HEK293 (cell line): ENCODE results near the gene NCKAP1.

ENCODE experiments used
- CTCF ChIA-PET: fragments of 350-600 bp; formaldehyde crosslinking; extraction: SDS; loops from one replicate; lab custom pipeline; 2021; ENCODE audit warnings: antibody characterized with exemption; lab: Yijun Ruan, JAX
- POLR2A ChIA-PET: fragments of 300-600 bp; formaldehyde crosslinking; extraction: SDS; loops from one replicate; lab custom pipeline; 2020; ENCODE audit warnings: antibody characterized with exemption, inconsistent platforms; lab: Yijun Ruan, JAX
- H3K27ac ChIP-seq: fragments of 200-500 bp; sonication (Bioruptor generic); 2 replicates; pipeline ENCODE4 v1.5.1; 2014; ENCODE audit warnings: low read depth, low read length, control low read depth, inconsistent platforms; ENCODE audit errors: extremely low read depth
- H3K36me3 ChIP-seq, 2 experiments: fragments of 200-500 bp in 1 of 2; sonication (Bioruptor generic) in 1 of 2; 1 replicate in 1 of 2; 2 replicates in 1 of 2; pipeline ENCODE4 v1.5.1; 2014 to 2017; ENCODE audit warnings: inconsistent platforms in 2 of 2, low read length in 2 of 2; ENCODE audit not compliant: control insufficient read depth in 2 of 2, insufficient read depth in 1 of 2
- H3K4me1 ChIP-seq: fragments of 200-500 bp; sonication (Bioruptor generic); 2 replicates; pipeline ENCODE4 v1.5.1; 2014; ENCODE audit warnings: mild to moderate bottlenecking, low read length, inconsistent platforms; ENCODE audit not compliant: control insufficient read depth, insufficient read depth
- H3K4me3 ChIP-seq: 2 replicates; pipeline ENCODE4 v1.5.1; 2011; ENCODE audit warnings: low read depth, mild to moderate bottlenecking, control low read depth, low read length, moderate library complexity
- H3K9me3 ChIP-seq: fragments of 200-500 bp; sonication (Bioruptor generic); 2 replicates; pipeline ENCODE4 v1.5.1; 2014; ENCODE audit warnings: low read depth, low read length, inconsistent platforms; ENCODE audit not compliant: control insufficient read depth, insufficient read depth
- BCL11B ChIP-seq: fragments of 450-650 bp; formaldehyde crosslinking; IDR thresholded peaks from 2 replicates; pipeline ENCODE4 v1.5.1; 2016; ENCODE audit warnings: low read depth, missing biosample characterization, missing genetic modification characterization
- IKZF3 ChIP-seq: fragments of 450-650 bp; IDR thresholded peaks from 2 replicates; pipeline ENCODE4 v1.5.0; 2018; ENCODE audit warnings: missing biosample characterization, mild to moderate bottlenecking, missing genetic modification characterization, moderate library complexity
- OSR2 ChIP-seq: fragments of 450-650 bp; formaldehyde crosslinking; IDR thresholded peaks from 2 replicates; pipeline ENCODE4 v1.5.1; 2016; ENCODE audit warnings: missing biosample characterization, missing genetic modification characterization
- PRDM1 ChIP-seq: fragments of 450-650 bp; formaldehyde crosslinking; IDR thresholded peaks from 2 replicates; pipeline ENCODE4; 2016; ENCODE audit warnings: missing biosample characterization, missing genetic modification characterization
- PRDM4 ChIP-seq: fragments of 450-650 bp; formaldehyde crosslinking; IDR thresholded peaks from 2 replicates; pipeline ENCODE4 v1.5.1; 2017; ENCODE audit warnings: missing biosample characterization, missing genetic modification characterization
- ZBTB21 ChIP-seq: fragments of 450-650 bp; formaldehyde crosslinking; IDR thresholded peaks from 2 replicates; pipeline ENCODE4 v1.5.1; 2017; ENCODE audit warnings: missing biosample characterization, missing genetic modification characterization
- ZFP3 ChIP-seq: fragments of 450-650 bp; formaldehyde crosslinking; IDR thresholded peaks from 2 replicates; pipeline ENCODE4 v1.5.1; 2016; ENCODE audit warnings: low read depth, missing biosample characterization, missing genetic modification characterization
- ZFP69B ChIP-seq: fragments of 450-650 bp; formaldehyde crosslinking; IDR thresholded peaks from 2 replicates; pipeline ENCODE4 v1.5.1; 2016; ENCODE audit warnings: missing biosample characterization, missing genetic modification characterization
- ZNF157 ChIP-seq: fragments of 450-650 bp; formaldehyde crosslinking; IDR thresholded peaks from 2 replicates; pipeline ENCODE4 v1.5.1; 2016; ENCODE audit warnings: missing biosample characterization, missing genetic modification characterization
- ZNF174 ChIP-seq: fragments of 450-650 bp; formaldehyde crosslinking; IDR thresholded peaks from 2 replicates; pipeline ENCODE4 v1.5.0; 2017; ENCODE audit warnings: missing biosample characterization, mild to moderate bottlenecking, missing genetic modification characterization
- ZNF366 ChIP-seq: fragments of 450-650 bp; formaldehyde crosslinking; conservative IDR thresholded peaks from 2 replicates; pipeline ENCODE4 v1.5.1; 2016; ENCODE audit warnings: missing biosample characterization, missing genetic modification characterization
- ZNF391 ChIP-seq: fragments of 450-650 bp; formaldehyde crosslinking; IDR thresholded peaks from 2 replicates; pipeline ENCODE4 v1.5.1; 2016; ENCODE audit warnings: low read depth, missing biosample characterization, missing genetic modification characterization, borderline replicate concordance
- ZNF514 ChIP-seq: fragments of 450-650 bp; formaldehyde crosslinking; IDR thresholded peaks from 2 replicates; pipeline ENCODE4 v1.5.1; 2016; ENCODE audit warnings: missing biosample characterization, missing genetic modification characterization
- ZNF530 ChIP-seq: fragments of 450-650 bp; formaldehyde crosslinking; IDR thresholded peaks from 2 replicates; pipeline ENCODE4 v1.5.1; 2016; ENCODE audit warnings: low read depth, missing biosample characterization, missing genetic modification characterization
- ZNF560 ChIP-seq: fragments of 450-650 bp; formaldehyde crosslinking; IDR thresholded peaks from 2 replicates; pipeline ENCODE4 v1.5.1; 2017; ENCODE audit warnings: missing biosample characterization, missing genetic modification characterization, borderline replicate concordance
- TF ChIP-seq, protein P1 (sequence below): fragments of 450-650 bp; formaldehyde crosslinking; IDR thresholded peaks from 2 replicates; pipeline ENCODE4 v1.5.1; 2016; ENCODE audit warnings: missing biosample characterization, missing genetic modification characterization
- TF ChIP-seq, protein P2 (sequence below): fragments of 450-650 bp; IDR thresholded peaks from 2 replicates; pipeline ENCODE4 v1.5.1; 2018; ENCODE audit warnings: missing biosample characterization, mild to moderate bottlenecking, missing genetic modification characterization
- TF ChIP-seq, protein P3 (sequence below): fragments of 450-650 bp; formaldehyde crosslinking; IDR thresholded peaks from 2 replicates; pipeline ENCODE4 v1.5.1; 2016; ENCODE audit warnings: missing biosample characterization, missing genetic modification characterization
- TF ChIP-seq, protein P4 (sequence below): fragments of 450-650 bp; formaldehyde crosslinking; IDR thresholded peaks from 2 replicates; pipeline ENCODE4; 2016; ENCODE audit warnings: missing biosample characterization, missing genetic modification characterization

Gene NCKAP1

GRCh38 chr2:182912518-182912915 lies 125.7 kb downstream of the NCKAP1 start:
- H3K9me3 ChIP-seq: no peaks in the 10 kb centered on the region
- H3K27ac ChIP-seq: no peak overlapping the region
- ChIA-PET POLR2A (no interaction called here), CTCF (interaction anchor here (0.8 to 1.6 kb wide), 5 partner anchors 14 to 149 kb away, joined by 4 to 8 read pairs (median 4); no protein-coding TSS in a partner anchor)
- TF ChIP-seq ZNF366 (peak; percentile 82), BCL11B (tag by site-specific recombination) (no peak)
- H3K4me3 ChIP-seq: no peak overlapping the region
- H3K36me3 ChIP-seq: peaks cover 0 to 34% of the 10 kb centered on the region in 2 experiments; a peak in 1 of 3 replicates
- H3K4me1 ChIP-seq: peaks cover 10% of the 10 kb centered on the region

DNA sequence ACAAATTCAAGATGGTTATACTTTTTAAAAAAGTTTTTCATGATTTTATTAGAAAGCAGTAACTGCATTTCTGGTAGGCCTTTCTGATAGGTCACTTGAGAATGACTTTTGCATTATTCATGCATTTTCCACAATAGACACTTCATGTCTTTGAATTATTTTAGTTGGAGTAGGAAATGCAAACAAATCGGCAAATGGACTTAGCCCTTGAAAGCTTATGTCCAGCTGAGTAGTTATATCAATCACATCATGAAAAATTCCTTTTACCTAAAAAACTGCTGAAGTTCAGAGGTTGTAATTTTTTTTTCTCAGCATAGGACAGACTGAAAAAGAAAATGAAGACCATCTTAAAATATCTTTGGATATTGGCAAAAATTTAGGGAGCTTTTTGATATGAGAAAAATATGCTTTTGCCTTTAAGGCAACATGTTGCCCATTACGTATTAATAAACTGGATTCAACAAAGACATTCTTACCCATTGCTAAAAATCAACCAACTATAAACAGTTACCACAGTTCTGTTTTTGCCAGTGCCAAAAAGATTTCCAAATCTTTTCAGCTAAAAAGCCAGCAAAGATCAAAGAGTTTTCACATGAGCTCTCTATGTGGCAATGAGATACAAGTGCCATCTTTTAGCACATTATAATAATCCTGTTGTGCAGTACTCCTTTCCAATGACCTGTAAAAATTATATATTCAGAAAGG lies 126.3 kb downstream of the NCKAP1 start:
- CTCF ChIA-PET: interaction anchor here (0.8 to 1.6 kb wide), 5 partner anchors 13 to 149 kb away, joined by 4 to 8 read pairs (median 4); no protein-coding TSS in a partner anchor
- POLR2A ChIA-PET: interaction anchor here (0.6 kb wide), 1 partner anchor 10 kb away, joined by 3 read pairs; no protein-coding TSS in a partner anchor
- no peak overlapping the region for H3K4me3 ChIP-seq
- no peak for TF ChIP-seq ZNF157 (tag by site-specific recombination)
- no peak for TF ChIP-seq ZNF560 (tag by site-specific recombination)
- no peak for TF ChIP-seq ZFP3 (tag by site-specific recombination)
- no peak for TF ChIP-seq PRDM1
- no peak for TF ChIP-seq ZBTB21 (tag by site-specific recombination)
- TF ChIP-seq, protein P1, sequence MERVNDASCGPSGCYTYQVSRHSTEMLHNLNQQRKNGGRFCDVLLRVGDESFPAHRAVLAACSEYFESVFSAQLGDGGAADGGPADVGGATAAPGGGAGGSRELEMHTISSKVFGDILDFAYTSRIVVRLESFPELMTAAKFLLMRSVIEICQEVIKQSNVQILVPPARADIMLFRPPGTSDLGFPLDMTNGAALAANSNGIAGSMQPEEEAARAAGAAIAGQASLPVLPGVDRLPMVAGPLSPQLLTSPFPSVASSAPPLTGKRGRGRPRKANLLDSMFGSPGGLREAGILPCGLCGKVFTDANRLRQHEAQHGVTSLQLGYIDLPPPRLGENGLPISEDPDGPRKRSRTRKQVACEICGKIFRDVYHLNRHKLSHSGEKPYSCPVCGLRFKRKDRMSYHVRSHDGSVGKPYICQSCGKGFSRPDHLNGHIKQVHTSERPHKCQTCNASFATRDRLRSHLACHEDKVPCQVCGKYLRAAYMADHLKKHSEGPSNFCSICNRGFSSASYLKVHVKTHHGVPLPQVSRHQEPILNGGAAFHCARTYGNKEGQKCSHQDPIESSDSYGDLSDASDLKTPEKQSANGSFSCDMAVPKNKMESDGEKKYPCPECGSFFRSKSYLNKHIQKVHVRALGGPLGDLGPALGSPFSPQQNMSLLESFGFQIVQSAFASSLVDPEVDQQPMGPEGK (tag by site-specific recombination): no peak
- no peak for TF ChIP-seq ZNF530 (tag by site-specific recombination)
- TF ChIP-seq ZNF514 (tag by site-specific recombination): no peak
- TF ChIP-seq, protein P2, sequence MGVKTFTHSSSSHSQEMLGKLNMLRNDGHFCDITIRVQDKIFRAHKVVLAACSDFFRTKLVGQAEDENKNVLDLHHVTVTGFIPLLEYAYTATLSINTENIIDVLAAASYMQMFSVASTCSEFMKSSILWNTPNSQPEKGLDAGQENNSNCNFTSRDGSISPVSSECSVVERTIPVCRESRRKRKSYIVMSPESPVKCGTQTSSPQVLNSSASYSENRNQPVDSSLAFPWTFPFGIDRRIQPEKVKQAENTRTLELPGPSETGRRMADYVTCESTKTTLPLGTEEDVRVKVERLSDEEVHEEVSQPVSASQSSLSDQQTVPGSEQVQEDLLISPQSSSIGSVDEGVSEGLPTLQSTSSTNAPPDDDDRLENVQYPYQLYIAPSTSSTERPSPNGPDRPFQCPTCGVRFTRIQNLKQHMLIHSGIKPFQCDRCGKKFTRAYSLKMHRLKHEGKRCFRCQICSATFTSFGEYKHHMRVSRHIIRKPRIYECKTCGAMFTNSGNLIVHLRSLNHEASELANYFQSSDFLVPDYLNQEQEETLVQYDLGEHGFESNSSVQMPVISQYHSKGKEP (tag by site-specific recombination): no peak
- TF ChIP-seq OSR2: no peak
- TF ChIP-seq IKZF3 (tag by site-specific recombination): no peak
- TF ChIP-seq, protein P3, sequence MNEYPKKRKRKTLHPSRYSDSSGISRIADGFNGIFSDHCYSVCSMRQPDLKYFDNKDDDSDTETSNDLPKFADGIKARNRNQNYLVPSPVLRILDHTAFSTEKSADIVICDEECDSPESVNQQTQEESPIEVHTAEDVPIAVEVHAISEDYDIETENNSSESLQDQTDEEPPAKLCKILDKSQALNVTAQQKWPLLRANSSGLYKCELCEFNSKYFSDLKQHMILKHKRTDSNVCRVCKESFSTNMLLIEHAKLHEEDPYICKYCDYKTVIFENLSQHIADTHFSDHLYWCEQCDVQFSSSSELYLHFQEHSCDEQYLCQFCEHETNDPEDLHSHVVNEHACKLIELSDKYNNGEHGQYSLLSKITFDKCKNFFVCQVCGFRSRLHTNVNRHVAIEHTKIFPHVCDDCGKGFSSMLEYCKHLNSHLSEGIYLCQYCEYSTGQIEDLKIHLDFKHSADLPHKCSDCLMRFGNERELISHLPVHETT (tag by site-specific recombination): no peak
- TF ChIP-seq, protein P4, sequence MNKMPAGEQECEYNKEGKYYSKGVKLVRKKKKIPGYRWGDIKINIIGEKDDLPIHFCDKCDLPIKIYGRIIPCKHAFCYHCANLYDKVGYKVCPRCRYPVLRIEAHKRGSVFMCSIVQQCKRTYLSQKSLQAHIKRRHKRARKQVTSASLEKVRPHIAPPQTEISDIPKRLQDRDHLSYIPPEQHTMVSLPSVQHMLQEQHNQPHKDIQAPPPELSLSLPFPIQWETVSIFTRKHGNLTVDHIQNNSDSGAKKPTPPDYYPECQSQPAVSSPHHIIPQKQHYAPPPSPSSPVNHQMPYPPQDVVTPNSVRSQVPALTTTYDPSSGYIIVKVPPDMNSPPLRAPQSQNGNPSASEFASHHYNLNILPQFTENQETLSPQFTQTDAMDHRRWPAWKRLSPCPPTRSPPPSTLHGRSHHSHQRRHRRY (tag by site-specific recombination): no peak
- no peak for TF ChIP-seq ZNF391 (tag by site-specific recombination)
- no peak for TF ChIP-seq ZFP69B
- no peak for TF ChIP-seq PRDM4 (tag by site-specific recombination)
- TF ChIP-seq ZNF174: no peak
- peaks cover 0 to 34% of the 10 kb centered on the region in 2 experiments; a peak in 1 of 3 replicates for H3K36me3 ChIP-seq
- peaks cover 10% of the 10 kb centered on the region for H3K4me1 ChIP-seq
- H3K27ac ChIP-seq: no peak overlapping the region
- no peaks in the 10 kb centered on the region for H3K9me3 ChIP-seq
